ENCODE measurements around the gene DRD2. TPM values are rescaled to one million over a fixed set of nuclear protein-coding genes. Genes with fewer than 3 reads are reported as not detected.

Gene DRD2
- total RNA-seq, 2 donors from 2014 or later, result not detected

GRCh38 chr11:113448316-113448677 is 26.9 kb downstream of the DRD2 start:
- Histone ChIP-seq H3K4me3 (no peak overlapping the region), H3K9me3 (no peaks in the 10 kb centered on the region), H3K27ac (no peak overlapping the region), H3K27me3 (no peaks in the 10 kb centered on the region), H3K4me1 (no peaks in the 10 kb centered on the region), H3K36me3 (no peaks in the 10 kb centered on the region)
- TF ChIP-seq, protein P1, sequence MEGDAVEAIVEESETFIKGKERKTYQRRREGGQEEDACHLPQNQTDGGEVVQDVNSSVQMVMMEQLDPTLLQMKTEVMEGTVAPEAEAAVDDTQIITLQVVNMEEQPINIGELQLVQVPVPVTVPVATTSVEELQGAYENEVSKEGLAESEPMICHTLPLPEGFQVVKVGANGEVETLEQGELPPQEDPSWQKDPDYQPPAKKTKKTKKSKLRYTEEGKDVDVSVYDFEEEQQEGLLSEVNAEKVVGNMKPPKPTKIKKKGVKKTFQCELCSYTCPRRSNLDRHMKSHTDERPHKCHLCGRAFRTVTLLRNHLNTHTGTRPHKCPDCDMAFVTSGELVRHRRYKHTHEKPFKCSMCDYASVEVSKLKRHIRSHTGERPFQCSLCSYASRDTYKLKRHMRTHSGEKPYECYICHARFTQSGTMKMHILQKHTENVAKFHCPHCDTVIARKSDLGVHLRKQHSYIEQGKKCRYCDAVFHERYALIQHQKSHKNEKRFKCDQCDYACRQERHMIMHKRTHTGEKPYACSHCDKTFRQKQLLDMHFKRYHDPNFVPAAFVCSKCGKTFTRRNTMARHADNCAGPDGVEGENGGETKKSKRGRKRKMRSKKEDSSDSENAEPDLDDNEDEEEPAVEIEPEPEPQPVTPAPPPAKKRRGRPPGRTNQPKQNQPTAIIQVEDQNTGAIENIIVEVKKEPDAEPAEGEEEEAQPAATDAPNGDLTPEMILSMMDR (IDR thresholded peaks at IDR 0.05), result no peak
- no peak for DNase-seq (ENCODE audit: low spot score)

GRCh38 chr11:113447621-113448315 is 27.4 kb downstream of the DRD2 start:
- H3K9me3 ChIP-seq, result no peaks in the 10 kb centered on the region
- no peaks in the 10 kb centered on the region for H3K4me1 ChIP-seq
- no peak overlapping the region for H3K4me3 ChIP-seq
- no peak overlapping the region for H3K27ac ChIP-seq
- DNase-seq (ENCODE audit: low spot score), result no peak
- no peaks in the 10 kb centered on the region for H3K36me3 ChIP-seq
- no peaks in the 10 kb centered on the region for H3K27me3 ChIP-seq
- TF ChIP-seq, protein P1 (IDR thresholded peaks at IDR 0.05), result no peak

GRCh38 chr11:113446938-113447337 is 28.3 kb downstream of the DRD2 start:
- Histone ChIP-seq H3K27me3 (no peaks in the 10 kb centered on the region), H3K4me3 (no peak overlapping the region), H3K4me1 (no peaks in the 10 kb centered on the region), H3K9me3 (no peaks in the 10 kb centered on the region), H3K27ac (no peak overlapping the region), H3K36me3 (no peaks in the 10 kb centered on the region)
- TF ChIP-seq, protein P1 (IDR thresholded peaks at IDR 0.05), result no peak
- no peak for DNase-seq (ENCODE audit: low spot score)

GRCh38 chr11:113446112-113446511 is 29.1 kb downstream of the DRD2 start:
- Histone ChIP-seq H3K27ac (no peak overlapping the region), H3K36me3 (no peaks in the 10 kb centered on the region), H3K27me3 (no peaks in the 10 kb centered on the region), H3K9me3 (no peaks in the 10 kb centered on the region), H3K4me3 (no peak overlapping the region), H3K4me1 (no peaks in the 10 kb centered on the region)
- DNase-seq (ENCODE audit: low spot score), result no peak
- TF ChIP-seq, protein P1 (IDR thresholded peaks at IDR 0.05), result no peak

DNA sequence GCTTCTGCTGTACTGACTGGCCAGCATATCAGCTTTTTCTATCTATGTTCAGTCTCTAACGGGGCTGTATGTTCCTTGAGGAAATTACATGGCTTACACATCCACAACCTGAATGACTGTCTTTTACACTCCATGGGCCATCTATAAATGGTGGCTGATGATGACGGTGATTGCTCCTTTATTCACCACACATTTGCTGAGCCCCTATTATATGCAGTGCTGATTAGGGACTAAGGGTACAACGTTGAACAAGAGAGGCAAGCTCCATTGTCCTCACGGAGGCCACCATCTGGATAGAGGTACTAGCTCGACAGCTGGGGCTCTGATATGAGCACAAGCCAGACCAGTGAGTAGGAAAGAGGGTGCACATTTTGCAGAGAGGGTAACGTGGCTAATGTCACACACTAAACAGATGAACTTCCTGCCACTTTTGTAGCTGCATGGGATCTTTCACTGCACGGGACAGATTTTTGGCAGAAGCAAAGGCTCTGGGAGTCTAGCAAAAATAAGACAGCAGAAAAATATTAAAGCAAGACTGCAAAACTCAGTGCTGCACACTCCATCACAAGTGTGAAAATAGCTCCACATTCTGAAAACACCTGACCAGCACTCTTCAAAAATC is 30.6 kb downstream of the DRD2 start:
- TF ChIP-seq, protein P1 (IDR thresholded peaks at IDR 0.05), result no peak
- Histone ChIP-seq H3K27me3 (no peaks in the 10 kb centered on the region), H3K27ac (no peak overlapping the region), H3K4me3 (no peak overlapping the region), H3K4me1 (no peaks in the 10 kb centered on the region), H3K9me3 (no peaks in the 10 kb centered on the region), H3K36me3 (no peaks in the 10 kb centered on the region)
- no peak for DNase-seq (ENCODE audit: low spot score)
